Activated T-helper 1 cell treated with anti-CD3 and anti-CD28 coated beads, Interleukin-12 subunit alpha, Interleukin-12 subunit beta, Interleukin-2, Interleukin-4 antibody, amounts not matched to agents 30 ng/mL and 10 ng/mL and 1 ng/mL, durations not matched to agents 14 hours and 24 hours and 36 hours (primary cell): ENCODE data around the gene INSYN1. TPM values are rescaled to one million over a fixed set of nuclear protein-coding genes. Genes with fewer than 3 reads are reported as not detected.
"Not testable (repeated sequence)": the region's sequence is repeated elsewhere in the genome, so short reads cannot be mapped to it uniquely, and the experiment has no call there.

Experiments used
- DNase-seq: peaks from one replicate; pipeline ENCODE4 v3.0.0; 2021; ENCODE audit warnings: low spot score
- H3K27ac Mint-ChIP-seq: one replicate; pipeline ENCODE4 v1.8.0; 2021; ENCODE audit warnings: mild to moderate bottlenecking, mixed read lengths
- H3K27me3 Mint-ChIP-seq: one replicate; pipeline ENCODE4 v1.8.0; 2022; ENCODE audit warnings: mild to moderate bottlenecking, moderate library complexity, mixed read lengths; ENCODE audit not compliant: insufficient read depth
- H3K36me3 Mint-ChIP-seq: one replicate; pipeline ENCODE4 v1.8.0; 2021; ENCODE audit warnings: low read depth, mixed read lengths
- H3K4me1 Mint-ChIP-seq: one replicate; pipeline ENCODE4 v1.8.0; 2021; ENCODE audit warnings: low read depth, mixed read lengths
- H3K4me3 Mint-ChIP-seq: one replicate; pipeline ENCODE4 v1.8.0; 2021; ENCODE audit warnings: mild to moderate bottlenecking, moderate library complexity, mixed read lengths
- H3K9me3 Mint-ChIP-seq: one replicate; pipeline ENCODE4 v1.8.0; 2021; ENCODE audit warnings: mixed read lengths
- intact Hi-C: fragments of 100-400 bp; cut with micrococcal nuclease; formaldehyde crosslinking; loops from one replicate; pipeline ENCODE4 v1.15.1; 2024
- total RNA-seq: library from RNA; stranded (reverse); gene quantifications from 2 replicates; pipeline ENCODE4 v1.2.3, GENCODE V29; 2022

INSYN1 gene
- total RNA-seq, 1 donor from 2014 or later = not detected

GRCh38 chr15:73786538-73786937, 33.4 kb upstream of the INSYN1 start:
- Mint-ChIP-seq H3K9me3 (no peaks in the 10 kb centered on the region), H3K27me3 (peaks cover 5% of the 10 kb centered on the region), H3K27ac (no peak overlapping the region), H3K36me3 (no peaks in the 10 kb centered on the region), H3K4me1 (no peaks in the 10 kb centered on the region), H3K4me3 (no peak overlapping the region)
- intact Hi-C loops = no loop called here
- no peak for DNase-seq

GRCh38 chr15:73785256-73786014, 32.3 kb upstream of the INSYN1 start:
- H3K27ac Mint-ChIP-seq, intact Hi-C loops, H3K9me3 Mint-ChIP-seq, H3K4me1 Mint-ChIP-seq, H3K36me3 Mint-ChIP-seq, DNase-seq, H3K4me3 Mint-ChIP-seq, H3K27me3 Mint-ChIP-seq: not testable (repeated sequence)

GRCh38 chr15:73784291-73784690, 31.1 kb upstream of the INSYN1 start:
- Mint-ChIP-seq H3K27ac (no peak overlapping the region), H3K36me3 (no peaks in the 10 kb centered on the region), H3K9me3 (no peaks in the 10 kb centered on the region), H3K27me3 (peaks cover 5% of the 10 kb centered on the region), H3K4me3 (no peak overlapping the region), H3K4me1 (no peaks in the 10 kb centered on the region)
- DNase-seq = no peak
- intact Hi-C loops = no loop called here

GRCh38 chr15:73782344-73782959, 29.3 kb upstream of the INSYN1 start:
- no peak for DNase-seq
- Mint-ChIP-seq H3K4me1 (no peaks in the 10 kb centered on the region), H3K27ac (no peak overlapping the region), H3K36me3 (no peaks in the 10 kb centered on the region), H3K4me3 (no peak overlapping the region), H3K9me3 (no peaks in the 10 kb centered on the region), H3K27me3 (peaks cover 5% of the 10 kb centered on the region)
- intact Hi-C loops = no loop called here

- Mint-ChIP-seq H3K27ac (no peak overlapping the region), H3K4me1 (no peaks in the 10 kb centered on the region), H3K36me3 (no peaks in the 10 kb centered on the region), H3K9me3 (no peaks in the 10 kb centered on the region), H3K27me3 (peaks cover 9% of the 10 kb centered on the region), H3K4me3 (no peak overlapping the region)
- intact Hi-C loops = loop anchor here (2.0 kb wide), 1 partner anchor 220 kb away; no protein-coding TSS in a partner anchor
- DNase-seq = no peak
These were observed 28.1 kb upstream of the INSYN1 start for GRCh38 chr15:73781038-73781925.

- no peaks in the 10 kb centered on the region for H3K9me3 Mint-ChIP-seq
These were observed 26.8 kb upstream of the INSYN1 start for GRCh38 chr15:73779974-73780373.

GRCh38 chr15:73777741-73778140, 24.6 kb upstream of the INSYN1 start:
- Mint-ChIP-seq H3K36me3 (no peaks in the 10 kb centered on the region), H3K4me3 (no peak overlapping the region), H3K27me3 (peaks cover 10% of the 10 kb centered on the region), H3K4me1 (no peaks in the 10 kb centered on the region), H3K27ac (no peak overlapping the region), H3K9me3 (no peaks in the 10 kb centered on the region)
- intact Hi-C loops = no loop called here
- DNase-seq = no peak

More at GRCh38 chr15:73779974-73780373, 26.8 kb upstream of the INSYN1 start:
- H3K36me3 Mint-ChIP-seq = no peaks in the 10 kb centered on the region
- intact Hi-C loops = loop anchor here (2.0 kb wide), 1 partner anchor 219 kb away; no protein-coding TSS in a partner anchor
- DNase-seq = no peak
- H3K4me3 Mint-ChIP-seq = no peak overlapping the region
- H3K4me1 Mint-ChIP-seq = no peaks in the 10 kb centered on the region
- peaks cover 9% of the 10 kb centered on the region for H3K27me3 Mint-ChIP-seq
- H3K27ac Mint-ChIP-seq = no peak overlapping the region

- Mint-ChIP-seq H3K27ac (no peak overlapping the region), H3K4me3 (no peak overlapping the region), H3K36me3 (no peaks in the 10 kb centered on the region), H3K9me3 (no peaks in the 10 kb centered on the region), H3K27me3 (peaks cover 14% of the 10 kb centered on the region), H3K4me1 (no peaks in the 10 kb centered on the region)
- intact Hi-C loops = no loop called here
- no peak for DNase-seq
These were observed 20.3 kb upstream of the INSYN1 start for GRCh38 chr15:73773428-73773827.

- peaks cover 14% of the 10 kb centered on the region for H3K27me3 Mint-ChIP-seq
- H3K4me1 Mint-ChIP-seq = no peaks in the 10 kb centered on the region
- no peak overlapping the region for H3K4me3 Mint-ChIP-seq
- intact Hi-C loops = no loop called here
- no peaks in the 10 kb centered on the region for H3K36me3 Mint-ChIP-seq
- no peak for DNase-seq
- no peaks in the 10 kb centered on the region for H3K9me3 Mint-ChIP-seq
- H3K27ac Mint-ChIP-seq = no peak overlapping the region
These were observed 18.4 kb upstream of the INSYN1 start for GRCh38 chr15:73771385-73772045.

GRCh38 chr15:73770050-73770449, 16.9 kb upstream of the INSYN1 start:
- Mint-ChIP-seq H3K4me1 (no peaks in the 10 kb centered on the region), H3K27ac (no peak overlapping the region), H3K4me3 (no peak overlapping the region), H3K27me3 (peaks cover 14% of the 10 kb centered on the region), H3K36me3 (no peaks in the 10 kb centered on the region), H3K9me3 (no peaks in the 10 kb centered on the region)
- no peak for DNase-seq
- intact Hi-C loops = no loop called here

- Mint-ChIP-seq H3K27me3 (peaks cover 11% of the 10 kb centered on the region), H3K4me1 (no peaks in the 10 kb centered on the region), H3K36me3 (no peaks in the 10 kb centered on the region), H3K4me3 (no peak overlapping the region), H3K27ac (no peak overlapping the region), H3K9me3 (no peaks in the 10 kb centered on the region)
- intact Hi-C loops = no loop called here
- DNase-seq = no peak
These were observed 14.8 kb upstream of the INSYN1 start for GRCh38 chr15:73767806-73768501.

GRCh38 chr15:73766598-73766997, 13.4 kb upstream of the INSYN1 start:
- Mint-ChIP-seq H3K27me3 (peaks cover 11% of the 10 kb centered on the region), H3K27ac (no peak overlapping the region), H3K4me1 (no peaks in the 10 kb centered on the region), H3K36me3 (no peaks in the 10 kb centered on the region), H3K9me3 (no peaks in the 10 kb centered on the region), H3K4me3 (no peak overlapping the region)
- no peak for DNase-seq
- intact Hi-C loops = no loop called here
